ENCODE data around the gene IL36G. TPM values are rescaled to one million over a fixed set of nuclear protein-coding genes. Genes with fewer than 3 reads are reported as not detected.

Gene IL36G
- total RNA-seq, 1 experiment from 2014 or later: not detected

- Histone ChIP-seq H3K36me3 (replicated peaks; ENCODE audit: control insufficient read depth, insufficient read depth, low read length) (no peaks in the 10 kb centered on the region), H3K27me3 (ENCODE audit: control insufficient read depth, insufficient read depth, low read length) (no peaks in the 10 kb centered on the region), H3K4me3 (ENCODE audit: insufficient read depth, low read depth, low read length) (no peak overlapping the region)
- DNase-seq: no peak
Measured at GRCh38 chr2:113018509-113018908, 40.7 kb downstream of the IL36G start.

GRCh38 chr2:113021312-113021711 is 43.5 kb downstream of the IL36G start:
- no peaks in the 10 kb centered on the region for H3K36me3 ChIP-seq (replicated peaks; ENCODE audit: control insufficient read depth, insufficient read depth, low read length)
- H3K4me3 ChIP-seq (ENCODE audit: insufficient read depth, low read depth, low read length): no peak overlapping the region
- no peak for DNase-seq
- H3K27me3 ChIP-seq (ENCODE audit: control insufficient read depth, insufficient read depth, low read length): no peaks in the 10 kb centered on the region; the same call in 1 of the 2 replicates

- DNase-seq: no peak
- Histone ChIP-seq H3K27me3 (ENCODE audit: control insufficient read depth, insufficient read depth, low read length) (no peaks in the 10 kb centered on the region; the same call in 1 of the 2 replicates), H3K4me3 (ENCODE audit: insufficient read depth, low read depth, low read length) (no peak overlapping the region), H3K36me3 (replicated peaks; ENCODE audit: control insufficient read depth, insufficient read depth, low read length) (no peaks in the 10 kb centered on the region)
Measured at GRCh38 chr2:113024764-113025163, 47.0 kb downstream of the IL36G start.

- Histone ChIP-seq H3K36me3 (replicated peaks; ENCODE audit: control insufficient read depth, insufficient read depth, low read length) (no peaks in the 10 kb centered on the region), H3K4me3 (ENCODE audit: insufficient read depth, low read depth, low read length) (no peak overlapping the region), H3K27me3 (ENCODE audit: control insufficient read depth, insufficient read depth, low read length) (no peaks in the 10 kb centered on the region; the same call in 1 of the 2 replicates)
- DNase-seq: no peak
Measured at GRCh38 chr2:113025737-113026136, 47.9 kb downstream of the IL36G start.

GRCh38 chr2:113027691-113028090 is 49.9 kb downstream of the IL36G start:
- no peaks in the 10 kb centered on the region; the same call in 1 of the 2 replicates for H3K27me3 ChIP-seq (ENCODE audit: control insufficient read depth, insufficient read depth, low read length)
- DNase-seq: no peak
- no peaks in the 10 kb centered on the region for H3K36me3 ChIP-seq (replicated peaks; ENCODE audit: control insufficient read depth, insufficient read depth, low read length)
- H3K4me3 ChIP-seq (ENCODE audit: insufficient read depth, low read depth, low read length): no peak overlapping the region

- H3K4me3 ChIP-seq (ENCODE audit: insufficient read depth, low read depth, low read length): no peak overlapping the region
- no peaks in the 10 kb centered on the region for H3K36me3 ChIP-seq (replicated peaks; ENCODE audit: control insufficient read depth, insufficient read depth, low read length)
- no peaks in the 10 kb centered on the region; the same call in 1 of the 2 replicates for H3K27me3 ChIP-seq (ENCODE audit: control insufficient read depth, insufficient read depth, low read length)
- peak; percentile 10 for DNase-seq
Measured at GRCh38 chr2:113028112-113028511, 50.3 kb downstream of the IL36G start.

GRCh38 chr2:113032737-113033136 is 54.9 kb downstream of the IL36G start:
- Histone ChIP-seq H3K27me3 (ENCODE audit: control insufficient read depth, insufficient read depth, low read length) (no peaks in the 10 kb centered on the region; the same call in 1 of the 2 replicates), H3K36me3 (replicated peaks; ENCODE audit: control insufficient read depth, insufficient read depth, low read length) (no peaks in the 10 kb centered on the region), H3K4me3 (ENCODE audit: insufficient read depth, low read depth, low read length) (no peak overlapping the region)
- DNase-seq: no peak

- H3K4me3 ChIP-seq (ENCODE audit: insufficient read depth, low read depth, low read length): no peak overlapping the region
- H3K36me3 ChIP-seq (replicated peaks; ENCODE audit: control insufficient read depth, insufficient read depth, low read length): no peaks in the 10 kb centered on the region
- H3K27me3 ChIP-seq (ENCODE audit: control insufficient read depth, insufficient read depth, low read length): no peaks in the 10 kb centered on the region
- no peak for DNase-seq
Measured at GRCh38 chr2:113034016-113034415, 56.2 kb downstream of the IL36G start.

Other genes starting within 250 kb of the IL36G start
- gene CKAP2L, start 213.4 kb upstream of the IL36G start, total RNA-seq (2014; rRNA removed; shearing (Covaris generic)): 14.9 and 24.8 TPM in 2 replicates
- gene IL1A, start 193.5 kb upstream of the IL36G start, total RNA-seq (2014; rRNA removed; shearing (Covaris generic)): 0.11 and 0.38 TPM in 2 replicates
- not detected in 2 replicates for gene IL1B, start 141.2 kb upstream of the IL36G start, total RNA-seq (2014; rRNA removed; shearing (Covaris generic))
- gene IL37, start 66.8 kb upstream of the IL36G start, total RNA-seq (2014; rRNA removed; shearing (Covaris generic)): 0.62 and 1.00 TPM in 2 replicates
- gene IL36A, start 27.5 kb downstream of the IL36G start, total RNA-seq (2014; rRNA removed; shearing (Covaris generic)): not detected in 2 replicates
- not detected in 2 replicates for gene IL36B, start 74.9 kb downstream of the IL36G start, total RNA-seq (2014; rRNA removed; shearing (Covaris generic))
- not detected in 2 replicates for gene IL36RN, start 81.2 kb downstream of the IL36G start, total RNA-seq (2014; rRNA removed; shearing (Covaris generic))
- gene IL1F10, start 90.0 kb downstream of the IL36G start, total RNA-seq (2014; rRNA removed; shearing (Covaris generic)): not detected in 2 replicates
- not detected in 2 replicates for gene IL1RN, start 149.6 kb downstream of the IL36G start, total RNA-seq (2014; rRNA removed; shearing (Covaris generic))
- gene PSD4, start 196.0 kb downstream of the IL36G start, total RNA-seq (2014; rRNA removed; shearing (Covaris generic)): 1.5 and 1.9 TPM in 2 replicates

Measured in H7 (cell line).